DMS153 treated with DMSO at 0.1 percent for 48 hours (cell line): ENCODE data around the gene MN1.

Experiments
- DNase-seq: peaks from one replicate; lab custom pipeline; 2025; ENCODE audit not compliant: unreplicated experiment; lab: John Stamatoyannopoulos, UW

Gene MN1

GRCh38 chr22:27827604-27828587 is 26.3 kb upstream of the MN1 start:
- DNase-seq, result no peak

GRCh38 chr22:27825174-27825573 is 23.6 kb upstream of the MN1 start:
- no peak for DNase-seq

- DNase-seq, result no peak
Observed at GRCh38 chr22:27823221-27823620, 21.7 kb upstream of the MN1 start.

- no peak for DNase-seq
Observed at GRCh38 chr22:27820896-27821866, 19.6 kb upstream of the MN1 start.

- no peak for DNase-seq
Observed at GRCh38 chr22:27816552-27816951, 15.0 kb upstream of the MN1 start.

- DNase-seq, result no peak
Observed at GRCh38 chr22:27815826-27816530, 14.4 kb upstream of the MN1 start.

- no peak for DNase-seq
Observed at GRCh38 chr22:27814993-27815392, 13.4 kb upstream of the MN1 start.

- no peak for DNase-seq
Observed at GRCh38 chr22:27811778-27812177, 10.2 kb upstream of the MN1 start.

- DNase-seq, result no peak
Observed at GRCh38 chr22:27810609-27811151, 9.1 kb upstream of the MN1 start.

- DNase-seq, result no peak
Observed at GRCh38 chr22:27809700-27810608, 8.4 kb upstream of the MN1 start.

- no peak for DNase-seq
Observed at GRCh38 chr22:27809226-27809603, 7.7 kb upstream of the MN1 start.

GRCh38 chr22:27808451-27809225 is 7.1 kb upstream of the MN1 start:
- DNase-seq, result no peak

- DNase-seq, result no peak
Observed at GRCh38 chr22:27805841-27806240, 4.3 kb upstream of the MN1 start.

- DNase-seq, result peak; percentile 35
Observed at GRCh38 chr22:27804470-27805297, 3.1 kb upstream of the MN1 start.

- no peak for DNase-seq
Observed at GRCh38 chr22:27803841-27804415, 2.4 kb upstream of the MN1 start.

GRCh38 chr22:27802346-27803073 is 954 bp upstream of the MN1 start:
- DNase-seq, result no peak

- DNase-seq, result no peak
Observed at GRCh38 chr22:27801202-27801615, 347 bp downstream of the MN1 start.
